Lung microvascular endothelial cell (primary cell): ENCODE data around the gene SKI. TPM values are rescaled to one million over a fixed set of nuclear protein-coding genes. Genes with fewer than 3 reads are reported as not detected.
A peak's percentile ranks its signal among the peaks of the same experiment; 100 is the strongest.

Experiments
- DNase-seq, 2 donors: peaks; one replicate each; pipeline versions ENCODE4 v3.0.0 to v3.0.0-alpha.2; 2010; ENCODE audit warnings: low read depth in 2 of 2
- total RNA-seq: library from RNA; depleted of rRNA; stranded (reverse); fragments of >200 nt; gene quantifications from 2 replicates; pipeline ENCODE4 v1.2.1, GENCODE V29; 2014

SKI gene
- total RNA-seq, 1 donor from 2014 or later = 18.3 TPM

- peak; percentile 63 to 66 for DNase-seq
Observed at GRCh38 chr1:2229911-2230731, 2.0 kb downstream of the SKI start.

GRCh38 chr1:2230781-2231531 lies 2.8 kb downstream of the SKI start:
- no peak for DNase-seq

GRCh38 chr1:2231532-2232254 lies 3.6 kb downstream of the SKI start:
- DNase-seq = peak; percentile 52 to 81

GRCh38 chr1:2232255-2232915 lies 4.3 kb downstream of the SKI start:
- DNase-seq = no peak

- peak in 1 of 2 donors; percentile 76 for DNase-seq
Observed at GRCh38 chr1:2232916-2233438, 4.9 kb downstream of the SKI start.

- DNase-seq = no peak
Observed at GRCh38 chr1:2233468-2233867, 5.3 kb downstream of the SKI start.

- peak; percentile 52 to 65 for DNase-seq
Observed at GRCh38 chr1:2233997-2234761, 6.1 kb downstream of the SKI start.

- no peak for DNase-seq
Observed at GRCh38 chr1:2234762-2235113, 6.6 kb downstream of the SKI start.

- DNase-seq = no peak
Observed at GRCh38 chr1:2235300-2235998, 7.3 kb downstream of the SKI start.

- DNase-seq = no peak
Observed at GRCh38 chr1:2236695-2237677, 8.9 kb downstream of the SKI start.

GRCh38 chr1:2237773-2238172 lies 9.7 kb downstream of the SKI start:
- DNase-seq = no peak

GRCh38 chr1:2238361-2239012 lies 10.4 kb downstream of the SKI start:
- no peak for DNase-seq

GRCh38 chr1:2239013-2239370 lies 10.9 kb downstream of the SKI start:
- no peak for DNase-seq

- no peak for DNase-seq
Observed at GRCh38 chr1:2239384-2239985, 11.4 kb downstream of the SKI start.

- peak; percentile 39 to 46 for DNase-seq
Observed at GRCh38 chr1:2240270-2241156, 12.4 kb downstream of the SKI start.

GRCh38 chr1:2241820-2242219 lies 13.7 kb downstream of the SKI start:
- peak; percentile 51 to 55 for DNase-seq
